Esophagus muscularis mucosa (tissue), 3 donors: ENCODE data around the gene DGCR2.

Experiments
- POLR2A ChIP-seq: fragments of 450-650 bp; IDR thresholded peaks from one replicate; pipeline ENCODE4 v1.6.1; 2017; ENCODE audit warnings: antibody characterized with exemption, moderate library complexity, mild to moderate bottlenecking, low read depth
- TF ChIP-seq, protein P1 (sequence below), 3 experiments: fragments of 200-600 bp in 2 of 3; fragments of 450-650 bp in 1 of 3; sonication (generic) in 2 of 3; IDR thresholded peaks; one replicate each; pipeline ENCODE4 v1.5.1; 2017 to 2019; ENCODE audit warnings: antibody characterized with exemption in 3 of 3, mild to moderate bottlenecking in 2 of 3, moderate library complexity in 1 of 3

DNA sequence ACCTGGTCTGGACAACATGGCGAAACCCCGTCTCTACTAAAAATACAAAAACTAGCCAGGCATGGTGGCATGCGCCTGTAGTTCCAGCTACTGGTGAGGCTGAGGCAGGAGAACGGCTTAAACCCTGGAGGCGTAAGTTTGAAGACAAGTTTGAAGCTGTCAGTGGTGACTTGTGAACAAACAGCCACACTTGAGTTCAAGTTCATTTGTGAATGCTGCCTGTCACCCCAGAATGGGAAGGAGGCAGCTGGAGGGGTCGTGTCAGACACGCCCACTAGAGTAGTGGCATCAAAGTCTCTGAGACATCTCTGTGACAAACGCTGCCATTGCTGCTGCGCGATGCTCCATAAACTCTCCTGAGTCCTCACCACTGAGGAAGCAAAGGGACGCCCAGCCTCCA, 74.2 kb downstream of the DGCR2 start:
- no peak for TF ChIP-seq POLR2A
- TF ChIP-seq, protein P1, sequence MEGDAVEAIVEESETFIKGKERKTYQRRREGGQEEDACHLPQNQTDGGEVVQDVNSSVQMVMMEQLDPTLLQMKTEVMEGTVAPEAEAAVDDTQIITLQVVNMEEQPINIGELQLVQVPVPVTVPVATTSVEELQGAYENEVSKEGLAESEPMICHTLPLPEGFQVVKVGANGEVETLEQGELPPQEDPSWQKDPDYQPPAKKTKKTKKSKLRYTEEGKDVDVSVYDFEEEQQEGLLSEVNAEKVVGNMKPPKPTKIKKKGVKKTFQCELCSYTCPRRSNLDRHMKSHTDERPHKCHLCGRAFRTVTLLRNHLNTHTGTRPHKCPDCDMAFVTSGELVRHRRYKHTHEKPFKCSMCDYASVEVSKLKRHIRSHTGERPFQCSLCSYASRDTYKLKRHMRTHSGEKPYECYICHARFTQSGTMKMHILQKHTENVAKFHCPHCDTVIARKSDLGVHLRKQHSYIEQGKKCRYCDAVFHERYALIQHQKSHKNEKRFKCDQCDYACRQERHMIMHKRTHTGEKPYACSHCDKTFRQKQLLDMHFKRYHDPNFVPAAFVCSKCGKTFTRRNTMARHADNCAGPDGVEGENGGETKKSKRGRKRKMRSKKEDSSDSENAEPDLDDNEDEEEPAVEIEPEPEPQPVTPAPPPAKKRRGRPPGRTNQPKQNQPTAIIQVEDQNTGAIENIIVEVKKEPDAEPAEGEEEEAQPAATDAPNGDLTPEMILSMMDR (IDR thresholded peaks at IDR 0.05): no peak
